Gastrocnemius medialis (tissue), 4 donors: ENCODE data around the gene IQCH.

Source experiments
- CTCF ChIP-seq, 5 experiments: fragments of 450-650 bp in 3 of 5; fragments of 200-600 bp in 2 of 5; sonication (generic) in 2 of 5; IDR thresholded peaks in 4 of 5; conservative IDR thresholded peaks in 1 of 5; 1 replicate in 4 of 5; 2 replicates in 1 of 5; pipeline ENCODE4 v1.5.1; 2016 to 2019; ENCODE audit warnings: antibody characterized with exemption in 5 of 5, mild to moderate bottlenecking in 3 of 5, moderate library complexity in 3 of 5
- POLR2A ChIP-seq, 2 donors: fragments of 450-650 bp; IDR thresholded peaks; one replicate each; pipeline ENCODE4 v1.6.1; 2017; ENCODE audit warnings: antibody characterized with exemption in 2 of 2, mild to moderate bottlenecking in 2 of 2, moderate library complexity in 2 of 2

GRCh38 chr15:67327737-67328136, 73.2 kb downstream of the IQCH start:
- TF ChIP-seq CTCF (IDR thresholded peaks at IDR 0.05 in 4 of 5, conservative IDR thresholded peaks at IDR 0.05 in 1 of 5) (no peak), POLR2A (IDR thresholded peaks at IDR 0.05) (no peak)
